Measurements from ENCODE around the gene FAM20A. TPM values are rescaled to one million over a fixed set of nuclear protein-coding genes. Genes with fewer than 3 reads are reported as not detected.

FAM20A gene
- total and polyA plus RNA-seq, 2 donors (not counting 1 experiment from before 2014, with no cell fraction given), result 0.96 to 14.9 TPM

- H3K9ac ChIP-seq (ENCODE audit: insufficient read depth, low read length), result no peak overlapping the region
- H3K27ac ChIP-seq (ENCODE audit: insufficient read depth, low read length), result no peak overlapping the region
- no peaks in the 10 kb centered on the region for H3K9me3 ChIP-seq (ENCODE audit: control insufficient read depth, insufficient read depth, low read depth, low read length)
- H4K20me1 ChIP-seq (ENCODE audit: control insufficient read depth, extremely low read depth, insufficient read depth, low read length), result no peaks in the 10 kb centered on the region
- TF ChIP-seq EZH2 (IDR thresholded peaks at IDR 0.05; ENCODE audit: low read length, missing control alignments) (no peak), CTCF (conservative IDR thresholded peaks at IDR 0.05 in 1 of 2, IDR thresholded peaks at IDR 0.05 in 1 of 2; ENCODE audit: low read depth in 1 of 2, low read length in 2 of 2) (no peak)
- H3K79me2 ChIP-seq (ENCODE audit: control insufficient read depth, insufficient read depth, low read length), result no peaks in the 10 kb centered on the region
- DNase-seq (ENCODE audit: low read depth in 2 of 2), result no peak
- no peaks in the 10 kb centered on the region for H3K27me3 ChIP-seq (ENCODE audit: control insufficient read depth, insufficient read depth, low read length)
- H3K4me3 ChIP-seq (replicated peaks in 1 of 4; ENCODE audit: control extremely low read depth in 1 of 4, insufficient read depth in 1 of 4, low read depth in 3 of 4, low read length in 4 of 4), result no peak overlapping the region
- H3K36me3 ChIP-seq (ENCODE audit: control insufficient read depth, insufficient read depth, low read length), result no peaks in the 10 kb centered on the region
- no peak overlapping the region for H3K4me2 ChIP-seq (ENCODE audit: extremely low read depth, insufficient read depth, low read length)
- no peak overlapping the region for H2AFZ ChIP-seq (ENCODE audit: low read length)
- H3K4me1 ChIP-seq (ENCODE audit: control insufficient read depth, extremely low read depth, insufficient read depth, low read length), result no peaks in the 10 kb centered on the region
Measured at GRCh38 chr17:68621065-68621464, 19.9 kb upstream of the FAM20A start.

- H3K4me1 ChIP-seq (ENCODE audit: control insufficient read depth, extremely low read depth, insufficient read depth, low read length), result no peaks in the 10 kb centered on the region
- H3K4me3 ChIP-seq (replicated peaks in 1 of 4; ENCODE audit: control extremely low read depth in 1 of 4, insufficient read depth in 1 of 4, low read depth in 3 of 4, low read length in 4 of 4), result no peak overlapping the region
- no peaks in the 10 kb centered on the region for H3K9me3 ChIP-seq (ENCODE audit: control insufficient read depth, insufficient read depth, low read depth, low read length)
- no peaks in the 10 kb centered on the region for H3K27me3 ChIP-seq (ENCODE audit: control insufficient read depth, insufficient read depth, low read length)
- H2AFZ ChIP-seq (ENCODE audit: low read length), result no peak overlapping the region
- H3K9ac ChIP-seq (ENCODE audit: insufficient read depth, low read length), result no peak overlapping the region
- no peaks in the 10 kb centered on the region for H3K36me3 ChIP-seq (ENCODE audit: control insufficient read depth, insufficient read depth, low read length)
- no peak overlapping the region for H3K27ac ChIP-seq (ENCODE audit: insufficient read depth, low read length)
- no peak for DNase-seq (ENCODE audit: low read depth in 2 of 2)
- no peaks in the 10 kb centered on the region for H3K79me2 ChIP-seq (ENCODE audit: control insufficient read depth, insufficient read depth, low read length)
- TF ChIP-seq EZH2 (IDR thresholded peaks at IDR 0.05; ENCODE audit: low read length, missing control alignments) (no peak), CTCF (conservative IDR thresholded peaks at IDR 0.05 in 1 of 2, IDR thresholded peaks at IDR 0.05 in 1 of 2; ENCODE audit: low read depth in 1 of 2, low read length in 2 of 2) (no peak)
- no peak overlapping the region for H3K4me2 ChIP-seq (ENCODE audit: extremely low read depth, insufficient read depth, low read length)
- no peaks in the 10 kb centered on the region for H4K20me1 ChIP-seq (ENCODE audit: control insufficient read depth, extremely low read depth, insufficient read depth, low read length)
Measured at GRCh38 chr17:68616334-68616733, 15.2 kb upstream of the FAM20A start.

GRCh38 chr17:68614718-68615117 lies 13.6 kb upstream of the FAM20A start:
- Histone ChIP-seq H3K9me3 (ENCODE audit: control insufficient read depth, insufficient read depth, low read depth, low read length) (no peaks in the 10 kb centered on the region), H3K4me2 (ENCODE audit: extremely low read depth, insufficient read depth, low read length) (no peak overlapping the region), H2AFZ (ENCODE audit: low read length) (no peak overlapping the region), H3K36me3 (ENCODE audit: control insufficient read depth, insufficient read depth, low read length) (no peaks in the 10 kb centered on the region), H3K4me1 (ENCODE audit: control insufficient read depth, extremely low read depth, insufficient read depth, low read length) (no peaks in the 10 kb centered on the region), H3K79me2 (ENCODE audit: control insufficient read depth, insufficient read depth, low read length) (no peaks in the 10 kb centered on the region), H3K27me3 (ENCODE audit: control insufficient read depth, insufficient read depth, low read length) (no peaks in the 10 kb centered on the region), H3K9ac (ENCODE audit: insufficient read depth, low read length) (no peak overlapping the region), H3K27ac (ENCODE audit: insufficient read depth, low read length) (no peak overlapping the region), H4K20me1 (ENCODE audit: control insufficient read depth, extremely low read depth, insufficient read depth, low read length) (no peaks in the 10 kb centered on the region), H3K4me3 (replicated peaks in 1 of 4; ENCODE audit: control extremely low read depth in 1 of 4, insufficient read depth in 1 of 4, low read depth in 3 of 4, low read length in 4 of 4) (no peak overlapping the region)
- DNase-seq (ENCODE audit: low read depth in 2 of 2), result no peak
- TF ChIP-seq EZH2 (IDR thresholded peaks at IDR 0.05; ENCODE audit: low read length, missing control alignments), result no peak
- TF ChIP-seq CTCF (conservative IDR thresholded peaks at IDR 0.05 in 1 of 2, IDR thresholded peaks at IDR 0.05 in 1 of 2; ENCODE audit: low read depth in 1 of 2, low read length in 2 of 2), result no peak

Measured in fibroblast of lung (primary cell).